ENCODE measurements around the gene IGDCC3. TPM values are rescaled to one million over a fixed set of nuclear protein-coding genes. Genes with fewer than 3 reads are reported as not detected.
A peak's percentile ranks its signal among the peaks of the same experiment; 100 is the strongest.

IGDCC3 gene
- total RNA-seq, 4 donors from 2014 or later: 0.13 TPM; not detected in 3

DNA sequence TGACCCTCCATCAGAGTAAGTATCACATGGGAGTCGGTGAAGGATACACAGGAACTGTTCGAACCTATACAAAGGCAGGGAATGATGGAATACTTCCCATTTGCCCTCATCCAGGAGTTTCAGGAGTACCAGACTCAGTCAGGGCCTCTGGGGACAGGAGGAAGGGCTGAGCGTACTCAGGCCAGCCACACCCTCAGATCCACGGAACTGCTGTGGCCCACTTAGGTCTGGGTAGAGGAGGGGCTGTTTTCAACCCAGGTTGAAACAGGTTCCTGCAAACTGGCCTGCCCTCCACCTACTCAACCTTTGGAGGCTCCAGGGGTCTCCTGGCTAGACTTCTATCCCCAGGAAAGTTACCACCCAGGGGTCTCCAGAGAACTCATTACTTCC is 6.7 kb upstream of the IGDCC3 start:
- Histone ChIP-seq H3K4me1 (peaks cover 0 to 25% (median 13%) of the 10 kb centered on the region in 3 donors), H3K36me3 (peaks cover 0 to 4% of the 10 kb centered on the region in 2 donors), H3K4me3 (peak overlapping the region in 1 of 2 donors; percentile 41), H3K9me3 (no peaks in the 10 kb centered on the region), H3K27me3 (peaks cover 31% of the 10 kb centered on the region), H3K27ac (peak overlapping the region in 1 of 4 donors; percentile 60)
- 58 to 70% methylated on average over 2 of the region's 4 CpGs for WGBS, 2 donors (ENCODE audit: low coverage in 1 of 2)
- ATAC-seq: no peak
- TF ChIP-seq CTCF (IDR thresholded peaks at IDR 0.05) (no peak), EP300 (IDR thresholded peaks at IDR 0.05) (no peak), POLR2AphosphoS5 (IDR thresholded peaks at IDR 0.05) (no peak), POLR2A (IDR thresholded peaks at IDR 0.05) (no peak)

GRCh38 chr15:65383991-65384390 is 6.2 kb upstream of the IGDCC3 start:
- H3K27ac ChIP-seq: no peak overlapping the region
- ATAC-seq: no peak

DNA sequence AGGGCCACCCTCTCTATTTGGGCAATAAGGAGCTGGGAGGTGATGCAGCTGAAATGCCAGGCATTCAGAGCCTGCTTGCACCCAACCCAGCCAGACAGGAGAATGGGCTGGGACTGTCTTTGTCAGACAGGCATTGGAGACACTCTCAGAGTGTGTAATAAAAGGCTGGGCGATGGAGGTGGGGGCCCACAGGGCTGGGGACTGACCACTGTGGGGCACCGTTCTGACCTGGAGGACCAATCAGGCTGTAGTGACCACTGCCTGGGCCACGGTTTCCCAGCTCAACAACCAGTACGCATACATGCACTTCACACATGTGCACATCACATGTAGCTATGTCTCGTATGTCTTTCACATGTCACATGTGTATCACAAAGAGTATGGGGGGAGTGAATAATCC is 5.7 kb upstream of the IGDCC3 start:
- H3K27ac ChIP-seq: no peak overlapping the region
- H3K27me3 ChIP-seq: peaks cover 33% of the 10 kb centered on the region
- TF ChIP-seq POLR2A (IDR thresholded peaks at IDR 0.05): no peak
- no peaks in the 10 kb centered on the region for H3K9me3 ChIP-seq
- no peak overlapping the region for H3K4me3 ChIP-seq
- WGBS, 2 donors (ENCODE audit: low coverage in 1 of 2): 88 to 100% methylated on average over 1 to 3 of the region's 5 CpGs
- H3K36me3 ChIP-seq: peaks cover 0 to 2% of the 10 kb centered on the region in 2 donors
- ATAC-seq: no peak
- peaks cover 0 to 26% (median 13%) of the 10 kb centered on the region in 3 donors for H3K4me1 ChIP-seq

More at GRCh38 chr15:65383991-65384390, 6.2 kb upstream of the IGDCC3 start:
- no peak for TF ChIP-seq EP300 (IDR thresholded peaks at IDR 0.05)
- no peak for TF ChIP-seq POLR2AphosphoS5 (IDR thresholded peaks at IDR 0.05)
- TF ChIP-seq POLR2A (IDR thresholded peaks at IDR 0.05): no peak
- TF ChIP-seq CTCF (IDR thresholded peaks at IDR 0.05): no peak
- H3K4me1 ChIP-seq: peaks cover 0 to 25% (median 13%) of the 10 kb centered on the region in 3 donors
- H3K36me3 ChIP-seq: peaks cover 0 to 4% of the 10 kb centered on the region in 2 donors
- H3K27me3 ChIP-seq: peaks cover 33% of the 10 kb centered on the region
- H3K4me3 ChIP-seq: no peak overlapping the region
- 100% methylated on average over 1 of the region's 6 CpGs; no CpG with 5 or more reads in 1 of the 2 donors for WGBS, 2 donors (ENCODE audit: low coverage in 1 of 2)
- H3K9me3 ChIP-seq: no peaks in the 10 kb centered on the region

DNA sequence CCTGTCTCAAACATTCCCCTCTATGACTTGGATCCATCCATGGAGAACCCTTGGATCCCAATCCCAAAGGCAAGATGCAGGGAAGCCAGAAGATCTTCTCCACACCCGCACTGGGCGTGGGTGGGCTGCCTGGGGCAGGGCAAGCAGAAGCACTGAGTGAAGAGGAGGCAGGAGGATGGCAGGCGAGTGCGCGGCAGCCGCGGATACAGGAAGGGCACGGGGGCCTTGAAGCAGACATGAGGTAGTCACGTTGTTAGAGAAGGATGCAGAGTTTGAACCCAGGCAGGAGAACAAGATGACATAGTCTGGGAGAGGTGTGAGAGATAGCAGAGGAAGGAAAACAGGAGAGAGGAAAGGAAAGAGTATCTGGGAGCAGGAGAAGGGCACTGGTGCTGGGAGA is 5.1 kb upstream of the IGDCC3 start:
- H3K36me3 ChIP-seq: no peaks in the 10 kb centered on the region
- H3K27me3 ChIP-seq: peaks cover 35% of the 10 kb centered on the region
- TF ChIP-seq CTCF (IDR thresholded peaks at IDR 0.05): no peak
- TF ChIP-seq POLR2A (IDR thresholded peaks at IDR 0.05): no peak
- TF ChIP-seq EP300 (IDR thresholded peaks at IDR 0.05): no peak
- no peak for TF ChIP-seq POLR2AphosphoS5 (IDR thresholded peaks at IDR 0.05)
- no peaks in the 10 kb centered on the region for H3K9me3 ChIP-seq
- no peak overlapping the region for H3K27ac ChIP-seq
- ATAC-seq: no peak
- no peak overlapping the region for H3K4me3 ChIP-seq
- WGBS, 2 donors (ENCODE audit: low coverage in 1 of 2): 74 to 93% methylated on average over 5 to 6 of the region's 9 CpGs
- H3K4me1 ChIP-seq: peaks cover 0 to 32% (median 13%) of the 10 kb centered on the region in 3 donors

DNA sequence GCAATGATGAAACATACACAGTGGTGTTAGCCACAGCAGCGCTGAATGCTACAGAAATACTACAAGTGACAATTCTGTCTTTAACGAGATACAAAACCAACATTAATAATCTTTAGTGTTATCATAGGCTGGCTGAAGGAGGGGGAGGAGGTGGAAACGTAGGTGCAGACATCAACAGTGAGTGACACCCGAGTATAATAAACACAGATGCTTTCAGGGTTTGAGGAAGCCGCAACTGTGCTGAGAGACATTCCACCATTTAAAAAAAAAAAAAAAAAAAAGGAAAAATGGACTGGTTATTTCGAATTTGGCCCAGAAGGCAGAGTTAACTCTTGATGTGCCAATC is 4.3 kb upstream of the IGDCC3 start:
- Histone ChIP-seq H3K4me3 (no peak overlapping the region), H3K27ac (no peak overlapping the region), H3K9me3 (no peaks in the 10 kb centered on the region), H3K4me1 (peaks cover 0 to 38% (median 16%) of the 10 kb centered on the region in 3 donors), H3K27me3 (peaks cover 43% of the 10 kb centered on the region), H3K36me3 (no peaks in the 10 kb centered on the region)
- ATAC-seq: no peak
- TF ChIP-seq EP300 (IDR thresholded peaks at IDR 0.05) (no peak), CTCF (IDR thresholded peaks at IDR 0.05) (no peak)
- WGBS, 2 donors (ENCODE audit: low coverage in 1 of 2): 60 to 75% methylated on average over 4 to 6 of the region's 6 CpGs
